OCI-LY1 (cell line): ENCODE measurements around the gene BICDL1.

Experiments used
- CTCF ChIP-seq: fragments of 200-600 bp; sonication (generic), shearing (Covaris generic); IDR thresholded peaks from 2 replicates; pipeline ENCODE4 v1.5.1; 2017; ENCODE audit warnings: mild to moderate bottlenecking, antibody characterized with exemption, low read length, moderate library complexity, mixed read lengths
- EZH2 ChIP-seq: fragments of 200-600 bp; sonication (generic), shearing (Covaris generic); IDR thresholded peaks from 2 replicates; pipeline ENCODE4 v1.8.0; 2017; ENCODE audit warnings: borderline replicate concordance, mixed run types, mild to moderate bottlenecking, antibody characterized with exemption, low read length, moderate library complexity, mixed read lengths

GRCh38 chr12:120115066-120115465 is 126.0 kb downstream of the BICDL1 start:
- no peak for TF ChIP-seq CTCF
- no peak for TF ChIP-seq EZH2
